Measurements from ENCODE around the gene PARVG. TPM values are rescaled to one million over a fixed set of nuclear protein-coding genes. Genes with fewer than 3 reads are reported as not detected.
A peak's percentile ranks its signal among the peaks of the same experiment; 100 is the strongest.

Gene PARVG
- total RNA-seq, 1 experiment from 2014 or later, result 0.23 TPM

DNA sequence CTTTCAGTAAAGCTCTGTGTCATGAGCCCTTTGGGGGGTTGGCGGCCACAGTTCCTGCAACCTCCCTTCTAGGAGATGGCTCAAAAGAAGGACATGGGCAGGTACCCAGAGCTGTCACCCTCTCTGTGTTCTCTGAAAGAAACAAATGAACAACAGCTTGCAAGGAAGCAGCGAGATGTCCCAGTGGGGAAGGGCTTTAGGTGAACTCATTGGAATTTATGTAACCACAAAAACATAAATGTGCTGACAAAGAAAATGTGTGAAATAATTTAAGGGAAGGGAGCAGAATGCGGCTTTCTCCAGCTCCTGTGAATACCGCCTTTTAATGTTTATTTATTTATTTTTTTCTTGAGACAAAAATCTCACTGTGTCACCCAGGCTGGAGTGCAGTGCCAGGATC is 3.3 kb downstream of the PARVG start:
- intact Hi-C loops (cut with micrococcal nuclease), result no loop called here
- no peak overlapping the region for H3K27ac Mint-ChIP-seq (ENCODE audit: low read depth, unreplicated experiment)
- H3K4me1 Mint-ChIP-seq (ENCODE audit: insufficient read depth, unreplicated experiment), result peaks cover 14% of the 10 kb centered on the region
- no peaks in the 10 kb centered on the region for H3K9me3 Mint-ChIP-seq (ENCODE audit: unreplicated experiment)
- POLR2A ChIA-PET, result no interaction called here
- no peaks in the 10 kb centered on the region for H3K36me3 Mint-ChIP-seq (ENCODE audit: insufficient read depth, unreplicated experiment)
- DNase-seq (ENCODE audit: unreplicated experiment), result peak; percentile 22
- TF ChIP-seq, protein P1, sequence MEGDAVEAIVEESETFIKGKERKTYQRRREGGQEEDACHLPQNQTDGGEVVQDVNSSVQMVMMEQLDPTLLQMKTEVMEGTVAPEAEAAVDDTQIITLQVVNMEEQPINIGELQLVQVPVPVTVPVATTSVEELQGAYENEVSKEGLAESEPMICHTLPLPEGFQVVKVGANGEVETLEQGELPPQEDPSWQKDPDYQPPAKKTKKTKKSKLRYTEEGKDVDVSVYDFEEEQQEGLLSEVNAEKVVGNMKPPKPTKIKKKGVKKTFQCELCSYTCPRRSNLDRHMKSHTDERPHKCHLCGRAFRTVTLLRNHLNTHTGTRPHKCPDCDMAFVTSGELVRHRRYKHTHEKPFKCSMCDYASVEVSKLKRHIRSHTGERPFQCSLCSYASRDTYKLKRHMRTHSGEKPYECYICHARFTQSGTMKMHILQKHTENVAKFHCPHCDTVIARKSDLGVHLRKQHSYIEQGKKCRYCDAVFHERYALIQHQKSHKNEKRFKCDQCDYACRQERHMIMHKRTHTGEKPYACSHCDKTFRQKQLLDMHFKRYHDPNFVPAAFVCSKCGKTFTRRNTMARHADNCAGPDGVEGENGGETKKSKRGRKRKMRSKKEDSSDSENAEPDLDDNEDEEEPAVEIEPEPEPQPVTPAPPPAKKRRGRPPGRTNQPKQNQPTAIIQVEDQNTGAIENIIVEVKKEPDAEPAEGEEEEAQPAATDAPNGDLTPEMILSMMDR (IDR thresholded peaks at IDR 0.05; ENCODE audit: unreplicated experiment), result no peak
- peaks cover 65% of the 10 kb centered on the region for H3K27me3 Mint-ChIP-seq (ENCODE audit: insufficient read depth, unreplicated experiment)
- CTCF ChIA-PET, result no interaction called here
- BruUV-seq (replicated peaks), result no TSS peak
- no peak overlapping the region for H3K4me3 Mint-ChIP-seq (ENCODE audit: unreplicated experiment)

DNA sequence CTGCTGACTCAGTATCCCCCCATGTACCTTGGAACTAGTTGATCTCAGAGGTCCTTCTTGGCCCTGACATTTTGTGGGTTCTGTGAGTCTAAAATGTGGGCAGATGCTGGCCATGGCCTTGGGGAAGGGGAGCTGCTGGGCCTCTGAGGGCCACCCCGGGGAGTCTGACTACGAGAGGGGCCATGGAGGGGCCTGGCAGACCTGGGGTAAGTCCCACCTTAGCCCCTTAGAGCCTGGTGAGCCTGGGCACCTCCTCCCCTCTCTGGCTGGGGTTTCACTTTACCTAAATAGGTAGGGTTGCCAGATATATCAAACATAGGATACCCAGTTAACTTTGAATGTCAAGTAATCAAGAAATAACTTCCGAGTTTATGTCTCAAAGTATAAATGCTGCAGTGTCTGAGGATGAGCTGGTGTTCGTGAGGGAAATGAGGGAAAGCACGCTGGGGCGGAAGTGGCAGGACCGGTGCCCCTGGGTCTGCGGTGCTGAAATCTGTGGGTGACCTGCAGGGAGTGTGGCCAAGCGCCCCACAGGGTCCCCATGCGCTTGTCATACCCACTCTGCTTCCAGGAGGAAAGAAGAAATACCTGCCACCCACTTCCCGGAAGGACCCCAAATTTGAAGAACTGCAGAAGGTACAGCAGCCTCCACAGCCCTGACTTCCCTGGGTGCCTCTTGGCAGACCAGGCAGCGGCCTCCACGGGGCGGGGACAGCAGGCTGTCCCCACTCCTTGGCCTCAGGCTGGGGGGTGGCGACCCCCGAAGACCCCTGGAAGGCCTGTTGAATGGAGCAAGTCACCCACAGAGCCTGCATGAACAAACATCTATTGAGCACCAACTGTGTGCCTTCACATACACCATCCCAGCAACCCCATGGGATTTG is 4.8 kb downstream of the PARVG start:
- no peak for DNase-seq (ENCODE audit: unreplicated experiment)
- intact Hi-C loops (cut with micrococcal nuclease), result no loop called here
- TF ChIP-seq, protein P1 (IDR thresholded peaks at IDR 0.05; ENCODE audit: unreplicated experiment), result no peak
- peaks cover 60% of the 10 kb centered on the region for H3K27me3 Mint-ChIP-seq (ENCODE audit: insufficient read depth, unreplicated experiment)
- ChIA-PET POLR2A (interaction anchor here (0.6 kb wide), 1 partner anchor 1341 kb away, joined by 3 read pairs; no protein-coding TSS in a partner anchor), CTCF (interaction anchor here (0.6 kb wide), 1 partner anchor 839 kb away, joined by 4 read pairs; no protein-coding TSS in a partner anchor)
- H3K9me3 Mint-ChIP-seq (ENCODE audit: unreplicated experiment), result no peaks in the 10 kb centered on the region
- H3K4me3 Mint-ChIP-seq (ENCODE audit: unreplicated experiment), result no peak overlapping the region
- H3K27ac Mint-ChIP-seq (ENCODE audit: low read depth, unreplicated experiment), result no peak overlapping the region
- no TSS peak for BruUV-seq (replicated peaks)
- H3K4me1 Mint-ChIP-seq (ENCODE audit: insufficient read depth, unreplicated experiment), result peaks cover 14% of the 10 kb centered on the region
- H3K36me3 Mint-ChIP-seq (ENCODE audit: insufficient read depth, unreplicated experiment), result no peaks in the 10 kb centered on the region

DNA sequence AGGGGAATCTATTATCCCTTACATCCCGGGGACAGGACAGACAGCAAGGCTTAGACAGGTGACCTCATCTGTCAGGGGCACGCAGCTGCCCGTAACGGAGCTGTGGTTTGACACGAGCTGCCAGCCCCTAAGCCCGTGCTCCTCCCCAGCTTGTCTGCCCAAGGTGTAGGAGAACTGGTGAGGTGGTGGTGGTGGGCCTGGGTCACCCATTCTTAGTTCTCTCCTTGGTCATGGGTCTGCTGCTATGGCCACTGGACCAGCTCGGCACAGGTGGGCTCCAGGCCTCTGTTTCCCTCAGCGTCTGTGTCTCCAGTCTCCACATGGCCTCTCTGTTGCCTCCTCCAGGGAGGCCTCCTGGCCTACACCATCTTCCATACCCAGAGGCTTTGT is 5.4 kb downstream of the PARVG start:
- no peak for DNase-seq (ENCODE audit: unreplicated experiment)
- TF ChIP-seq, protein P1 (IDR thresholded peaks at IDR 0.05; ENCODE audit: unreplicated experiment), result no peak
- no peak overlapping the region for H3K4me3 Mint-ChIP-seq (ENCODE audit: unreplicated experiment)
- ChIA-PET POLR2A (no interaction called here), CTCF (interaction anchor here (0.6 kb wide), 1 partner anchor 840 kb away, joined by 4 read pairs; no protein-coding TSS in a partner anchor)
- no TSS peak for BruUV-seq (replicated peaks)
- intact Hi-C loops (cut with micrococcal nuclease), result no loop called here
- no peaks in the 10 kb centered on the region for H3K9me3 Mint-ChIP-seq (ENCODE audit: unreplicated experiment)
- H3K4me1 Mint-ChIP-seq (ENCODE audit: insufficient read depth, unreplicated experiment), result peaks cover 14% of the 10 kb centered on the region
- H3K27ac Mint-ChIP-seq (ENCODE audit: low read depth, unreplicated experiment), result no peak overlapping the region
- no peaks in the 10 kb centered on the region for H3K36me3 Mint-ChIP-seq (ENCODE audit: insufficient read depth, unreplicated experiment)
- peaks cover 53% of the 10 kb centered on the region for H3K27me3 Mint-ChIP-seq (ENCODE audit: insufficient read depth, unreplicated experiment)

DNA sequence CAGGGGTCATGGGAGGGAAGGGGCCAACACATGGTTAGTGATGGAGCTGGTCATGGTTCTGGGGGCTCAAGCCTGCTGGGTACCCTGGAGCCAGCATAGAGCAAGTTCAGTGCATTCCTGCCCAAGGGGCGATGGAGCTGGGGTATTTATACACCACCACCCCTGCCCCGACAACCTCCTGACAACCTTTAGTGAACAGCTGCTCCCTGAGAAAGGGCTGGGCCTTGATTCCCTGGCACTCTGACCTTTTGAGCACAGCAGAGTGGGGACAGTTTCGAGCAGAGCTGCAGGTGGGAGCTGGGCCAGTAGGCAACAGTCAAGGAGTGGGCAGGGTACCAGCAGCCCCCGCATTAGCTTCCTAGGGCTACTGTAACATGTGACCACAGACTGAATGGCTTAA is 6.0 kb downstream of the PARVG start:
- no peak overlapping the region for H3K27ac Mint-ChIP-seq (ENCODE audit: low read depth, unreplicated experiment)
- ChIA-PET POLR2A (no interaction called here), CTCF (interaction anchor here (0.8 kb wide), 1 partner anchor 28 kb away, joined by 3 read pairs; no protein-coding TSS in a partner anchor)
- H3K27me3 Mint-ChIP-seq (ENCODE audit: insufficient read depth, unreplicated experiment), result peaks cover 50% of the 10 kb centered on the region
- H3K4me3 Mint-ChIP-seq (ENCODE audit: unreplicated experiment), result no peak overlapping the region
- no TSS peak for BruUV-seq (replicated peaks)
- H3K9me3 Mint-ChIP-seq (ENCODE audit: unreplicated experiment), result no peaks in the 10 kb centered on the region
- no peak for DNase-seq (ENCODE audit: unreplicated experiment)
- H3K4me1 Mint-ChIP-seq (ENCODE audit: insufficient read depth, unreplicated experiment), result peaks cover 14% of the 10 kb centered on the region
- no peaks in the 10 kb centered on the region for H3K36me3 Mint-ChIP-seq (ENCODE audit: insufficient read depth, unreplicated experiment)
- intact Hi-C loops (cut with micrococcal nuclease), result no loop called here
- TF ChIP-seq, protein P1 (IDR thresholded peaks at IDR 0.05; ENCODE audit: unreplicated experiment), result no peak

Measured in MCF 10A (cell line).